ENCODE measurements around the gene MEAF6. TPM values are rescaled to one million over a fixed set of nuclear protein-coding genes. Genes with fewer than 3 reads are reported as not detected.
A peak's percentile ranks its signal among the peaks of the same experiment; 100 is the strongest.
"Not testable (repeated sequence)": the region's sequence is repeated elsewhere in the genome, so short reads cannot be mapped to it uniquely, and the experiment has no call there.

The MEAF6 gene
- total RNA-seq, 4 donors from 2014 or later: 63.6 to 105 (median 68.7) TPM

DNA sequence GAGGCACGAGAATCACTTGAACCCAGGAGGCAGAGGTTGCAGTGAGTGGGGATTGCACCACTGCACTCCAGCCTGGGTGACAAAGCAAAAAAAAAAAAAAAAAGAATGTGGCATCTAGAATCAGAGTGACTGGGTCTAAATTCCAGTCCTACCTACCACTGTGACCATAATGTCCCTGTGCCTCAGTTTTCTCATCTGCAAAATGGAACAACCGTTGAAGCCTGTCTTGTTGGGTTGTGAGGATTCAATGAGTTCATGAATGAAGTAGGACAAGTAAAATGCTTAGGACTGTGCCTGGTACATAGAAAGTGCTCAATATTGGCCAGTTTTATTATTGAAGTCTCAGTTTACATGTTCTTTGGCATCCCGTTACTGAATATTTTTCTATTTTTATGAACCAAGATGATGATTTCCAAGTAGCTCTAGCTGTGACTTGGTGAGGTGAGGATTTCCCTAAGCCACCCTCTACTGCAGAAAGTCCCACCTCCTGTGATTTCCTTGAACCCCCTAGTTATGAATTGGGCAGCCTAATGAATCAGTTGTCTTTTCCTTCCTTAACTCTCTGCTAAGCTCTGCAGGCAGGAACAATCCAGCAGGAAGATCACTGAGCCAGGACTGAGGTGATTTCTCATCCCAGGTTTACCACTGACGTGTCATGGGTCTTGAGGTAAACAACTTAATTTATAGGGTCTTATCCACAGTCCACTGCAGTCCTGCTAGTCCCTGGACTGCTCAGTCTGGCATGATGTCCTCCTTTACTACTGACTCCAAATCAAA is 18.9 kb upstream of the MEAF6 start:
- WGBS: 84% methylated on average over 4 of the region's 4 CpGs
- no peak for DNase-seq (ENCODE audit: low spot score in 2 of 2)
- no peak for TF ChIP-seq POLR2A (IDR thresholded peaks at IDR 0.05)
- TF ChIP-seq, protein P1, sequence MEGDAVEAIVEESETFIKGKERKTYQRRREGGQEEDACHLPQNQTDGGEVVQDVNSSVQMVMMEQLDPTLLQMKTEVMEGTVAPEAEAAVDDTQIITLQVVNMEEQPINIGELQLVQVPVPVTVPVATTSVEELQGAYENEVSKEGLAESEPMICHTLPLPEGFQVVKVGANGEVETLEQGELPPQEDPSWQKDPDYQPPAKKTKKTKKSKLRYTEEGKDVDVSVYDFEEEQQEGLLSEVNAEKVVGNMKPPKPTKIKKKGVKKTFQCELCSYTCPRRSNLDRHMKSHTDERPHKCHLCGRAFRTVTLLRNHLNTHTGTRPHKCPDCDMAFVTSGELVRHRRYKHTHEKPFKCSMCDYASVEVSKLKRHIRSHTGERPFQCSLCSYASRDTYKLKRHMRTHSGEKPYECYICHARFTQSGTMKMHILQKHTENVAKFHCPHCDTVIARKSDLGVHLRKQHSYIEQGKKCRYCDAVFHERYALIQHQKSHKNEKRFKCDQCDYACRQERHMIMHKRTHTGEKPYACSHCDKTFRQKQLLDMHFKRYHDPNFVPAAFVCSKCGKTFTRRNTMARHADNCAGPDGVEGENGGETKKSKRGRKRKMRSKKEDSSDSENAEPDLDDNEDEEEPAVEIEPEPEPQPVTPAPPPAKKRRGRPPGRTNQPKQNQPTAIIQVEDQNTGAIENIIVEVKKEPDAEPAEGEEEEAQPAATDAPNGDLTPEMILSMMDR (IDR thresholded peaks at IDR 0.05): no peak
- TF ChIP-seq EP300 (IDR thresholded peaks at IDR 0.05): no peak
- no peak for TF ChIP-seq POLR2AphosphoS5 (IDR thresholded peaks at IDR 0.05)
- H3K4me1 ChIP-seq: peaks cover 9% of the 10 kb centered on the region
- no peaks in the 10 kb centered on the region for H3K27me3 ChIP-seq
- H3K9me3 ChIP-seq: no peaks in the 10 kb centered on the region
- no peak overlapping the region for H3K4me3 ChIP-seq
- peaks cover 28% of the 10 kb centered on the region for H3K36me3 ChIP-seq
- H3K27ac ChIP-seq: peak overlapping the region; percentile 33

DNA sequence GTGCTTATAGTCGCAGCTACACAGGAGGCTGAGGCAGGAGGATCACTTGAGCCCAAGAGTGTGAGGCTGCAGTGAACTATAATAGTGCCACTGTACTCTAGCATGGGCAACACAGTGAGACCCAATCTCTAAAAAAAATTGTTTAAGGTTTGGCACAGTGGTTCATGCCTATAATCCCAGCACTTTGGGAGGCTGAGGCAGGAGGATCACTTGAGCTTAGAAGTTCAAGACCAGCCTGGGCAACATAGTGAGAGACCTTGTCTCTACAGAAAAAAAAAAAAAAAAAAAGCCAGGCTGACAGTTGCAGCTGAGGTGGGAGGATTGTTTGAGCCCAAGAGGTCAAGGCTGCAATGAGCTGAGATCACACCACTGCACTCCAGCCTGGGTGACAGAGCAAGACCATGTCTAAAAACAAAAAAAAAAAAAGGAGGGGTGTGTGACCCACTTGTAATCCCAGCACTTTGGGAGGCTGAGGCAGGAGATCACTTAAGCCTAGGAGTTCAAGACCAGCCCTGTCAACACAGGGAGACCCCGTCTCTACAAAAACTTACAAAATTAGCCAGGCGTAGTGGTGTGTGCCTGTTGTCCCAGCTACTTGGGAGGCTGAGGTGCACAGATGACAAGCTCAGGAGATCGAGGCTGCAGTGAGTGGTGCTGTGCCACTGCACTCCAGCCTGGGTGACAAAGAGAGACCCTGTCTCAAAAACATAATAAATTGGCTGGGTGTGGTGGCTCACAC is 18.0 kb upstream of the MEAF6 start:
- H3K4me3 ChIP-seq: not testable (repeated sequence)
- 92% methylated on average over 4 of the region's 4 CpGs for WGBS

DNA sequence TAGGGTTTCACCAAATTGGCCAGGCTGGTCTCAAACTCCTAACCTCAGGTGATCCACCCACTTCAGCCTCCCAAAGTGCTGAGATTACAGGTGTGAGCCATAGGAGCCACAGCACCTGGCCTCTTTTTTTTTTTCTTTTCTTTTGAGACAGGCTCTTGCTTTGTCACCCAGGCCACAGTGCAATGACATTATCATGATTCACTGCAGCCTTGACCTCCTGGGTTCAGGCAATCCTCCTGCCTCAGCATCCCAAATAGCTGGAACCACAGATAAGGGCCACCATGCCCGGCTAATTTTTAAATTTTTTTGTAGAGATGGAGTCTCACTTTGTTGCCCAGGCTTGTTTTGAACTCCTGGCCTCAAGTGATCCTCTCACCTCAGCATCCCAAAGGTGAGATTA is 15.3 kb upstream of the MEAF6 start:
- not testable (repeated sequence) for H3K27ac ChIP-seq; H3K27me3 ChIP-seq; H3K9me3 ChIP-seq; H3K36me3 ChIP-seq; DNase-seq (ENCODE audit: low spot score in 2 of 2); H3K4me1 ChIP-seq; H3K4me3 ChIP-seq
- 95% methylated on average over 1 of the region's 1 CpG for WGBS

More for the DNA sequence above, 18.0 kb upstream of the MEAF6 start:
- H3K4me1 ChIP-seq; DNase-seq (ENCODE audit: low spot score in 2 of 2); H3K27me3 ChIP-seq; H3K27ac ChIP-seq; H3K9me3 ChIP-seq: not testable (repeated sequence)
- peaks cover 19% of the 10 kb centered on the region for H3K36me3 ChIP-seq

DNA sequence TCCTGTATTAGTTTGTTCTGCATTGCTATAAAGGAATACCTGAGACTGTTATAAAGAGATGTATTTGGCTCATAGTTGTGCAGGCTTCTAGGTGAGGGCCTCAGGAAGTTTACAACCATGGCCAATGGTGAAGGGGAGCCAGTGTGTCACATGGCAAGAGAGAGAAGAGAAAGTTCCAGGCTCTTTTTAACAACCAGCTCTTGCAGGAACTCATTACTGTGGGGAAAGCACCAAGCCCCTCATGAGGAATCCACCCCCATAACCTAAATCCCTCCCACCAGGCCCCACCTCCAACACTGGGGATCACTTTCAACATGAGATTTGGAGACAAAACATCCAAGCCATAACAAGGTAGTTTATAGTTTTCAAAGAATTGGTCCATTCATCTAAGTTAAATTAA is 5.0 kb upstream of the MEAF6 start:
- TF ChIP-seq EP300 (IDR thresholded peaks at IDR 0.05): no peak
- TF ChIP-seq, protein P1 (IDR thresholded peaks at IDR 0.05): no peak
- no peak for TF ChIP-seq POLR2AphosphoS5 (IDR thresholded peaks at IDR 0.05)
- no peak for TF ChIP-seq POLR2A (IDR thresholded peaks at IDR 0.05)
- no peak overlapping the region for H3K27ac ChIP-seq
- DNase-seq (ENCODE audit: low spot score in 2 of 2): no peak
- peaks cover 7% of the 10 kb centered on the region for H3K4me1 ChIP-seq
- H3K27me3 ChIP-seq: no peaks in the 10 kb centered on the region
- no peaks in the 10 kb centered on the region for H3K9me3 ChIP-seq
- H3K36me3 ChIP-seq: no peaks in the 10 kb centered on the region
- no peak overlapping the region for H3K4me3 ChIP-seq

GRCh38 chr1:37518929-37519328 is 4.4 kb upstream of the MEAF6 start:
- not testable (repeated sequence) for H3K4me3 ChIP-seq; H3K27ac ChIP-seq; H3K9me3 ChIP-seq; H3K36me3 ChIP-seq; H3K4me1 ChIP-seq; DNase-seq (ENCODE audit: low spot score in 2 of 2); H3K27me3 ChIP-seq
- 78% methylated on average over 12 of the region's 15 CpGs for WGBS

- not testable (repeated sequence) for DNase-seq (ENCODE audit: low spot score in 2 of 2)
Observed at GRCh38 chr1:37518241-37518640, 3.7 kb upstream of the MEAF6 start.

DNA sequence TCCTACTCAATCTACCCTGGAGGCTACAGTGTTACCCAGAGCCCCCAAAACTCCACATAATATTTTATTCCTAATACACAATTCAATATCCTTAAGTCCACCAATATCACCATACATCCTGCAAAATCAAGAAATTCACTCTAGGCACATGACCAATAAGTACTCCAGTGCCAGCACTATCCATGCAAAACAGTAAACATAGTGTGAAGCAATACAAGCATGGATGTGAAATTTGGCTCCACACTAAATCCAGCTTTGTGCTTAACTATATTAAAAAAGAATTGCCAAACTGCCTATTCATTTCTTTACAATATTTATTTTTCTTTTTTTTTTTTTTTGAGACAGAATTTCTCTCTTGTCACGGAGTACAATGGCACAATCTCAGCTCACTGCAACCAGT is 3.0 kb upstream of the MEAF6 start:
- WGBS: 89% methylated on average over 1 of the region's 1 CpG
- TF ChIP-seq POLR2A (IDR thresholded peaks at IDR 0.05): no peak
- TF ChIP-seq, protein P1 (IDR thresholded peaks at IDR 0.05): no peak
- TF ChIP-seq POLR2AphosphoS5 (IDR thresholded peaks at IDR 0.05): no peak
- no peak for TF ChIP-seq EP300 (IDR thresholded peaks at IDR 0.05)
- DNase-seq (ENCODE audit: low spot score in 2 of 2): no peak

More at GRCh38 chr1:37518241-37518640, 3.7 kb upstream of the MEAF6 start:
- H3K36me3 ChIP-seq, H3K27ac ChIP-seq, H3K9me3 ChIP-seq, H3K4me3 ChIP-seq, H3K27me3 ChIP-seq: not testable (repeated sequence)
- WGBS: 60% methylated on average over 1 of the region's 31 CpGs
- peaks cover 13% of the 10 kb centered on the region for H3K4me1 ChIP-seq

More for the DNA sequence above, 3.0 kb upstream of the MEAF6 start:
- Histone ChIP-seq H3K4me3 (no peak overlapping the region), H3K4me1 (peaks cover 20% of the 10 kb centered on the region), H3K36me3 (peaks cover 2% of the 10 kb centered on the region), H3K27me3 (no peaks in the 10 kb centered on the region), H3K9me3 (no peaks in the 10 kb centered on the region), H3K27ac (no peak overlapping the region)

All from suprapubic skin (tissue), 4 donors.